GM12865 (cell line): ENCODE measurements around the gene NFIX.

Experiments used
- DNase-seq: peaks from one replicate; pipeline ENCODE4 v3.0.0; 2010; ENCODE audit warnings: low read depth
- H3K4me3 ChIP-seq: 2 replicates; pipeline ENCODE4 v1.5.1; 2011; ENCODE audit warnings: mild to moderate bottlenecking, low read depth, low read length, control low read depth
- CTCF ChIP-seq: IDR thresholded peaks from 2 replicates; pipeline ENCODE4 v1.5.1; 2011; ENCODE audit warnings: low read length, control low read depth, low read depth, inconsistent platforms; ENCODE audit not compliant: insufficient read depth; ENCODE audit errors: missing control alignments

NFIX gene

DNA sequence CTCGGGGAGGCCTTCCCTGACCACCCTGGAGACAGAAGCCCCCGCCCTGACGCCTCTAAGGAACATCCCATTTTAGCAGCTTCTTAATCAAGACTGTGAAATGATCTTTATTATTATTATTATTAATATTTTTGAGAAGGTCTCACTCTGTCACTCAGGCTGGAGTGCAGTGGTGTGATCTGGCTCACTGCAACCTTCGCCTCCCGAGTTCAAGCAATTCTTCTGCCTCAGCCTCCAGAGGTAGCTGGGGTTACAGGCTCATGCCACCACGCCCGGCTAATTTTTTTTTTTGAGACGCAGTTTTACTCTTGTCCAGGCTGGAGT lies 29.5 kb upstream of the NFIX start:
- no peak overlapping the region for H3K4me3 ChIP-seq
- TF ChIP-seq CTCF = no peak
- no peak for DNase-seq

GRCh38 chr19:12967907-12968306 lies 27.4 kb upstream of the NFIX start:
- no peak overlapping the region for H3K4me3 ChIP-seq
- no peak for TF ChIP-seq CTCF
- no peak for DNase-seq

DNA sequence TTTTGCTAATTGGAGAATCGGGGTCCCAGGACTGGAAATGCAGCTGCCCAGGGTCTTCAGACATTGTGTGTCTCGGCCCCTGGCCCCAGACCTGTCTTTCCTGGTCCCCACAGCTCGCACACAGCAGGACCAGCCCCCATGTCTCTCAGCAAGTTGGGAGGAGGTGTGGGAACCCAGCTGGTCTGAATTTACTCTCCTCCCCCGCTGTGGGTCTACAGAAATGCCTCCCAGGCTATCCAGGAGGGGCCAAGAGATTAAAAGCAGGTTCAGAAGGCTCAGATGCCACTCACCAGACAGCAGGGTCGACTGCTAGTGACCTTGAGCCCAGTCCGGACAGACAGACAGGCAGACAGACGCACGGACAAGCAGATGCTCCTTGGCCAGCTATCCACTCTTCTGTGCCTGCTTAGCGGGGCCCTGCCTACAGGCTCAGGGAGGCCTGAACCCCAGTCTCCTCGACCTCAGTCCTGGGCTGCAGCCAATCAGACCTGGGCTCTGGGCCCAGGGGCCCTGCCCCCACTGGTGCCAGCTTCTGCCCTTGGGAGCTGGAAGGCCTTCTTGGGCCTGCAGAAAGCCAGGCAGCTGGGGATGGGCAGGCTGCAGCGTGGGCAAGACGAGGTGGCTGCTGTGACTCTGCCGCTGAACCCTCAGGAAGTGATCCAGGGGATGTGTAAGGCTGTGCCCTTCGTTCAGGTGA lies 25.8 kb upstream of the NFIX start, which contains the start of gene DAND5:
Gene DAND5 (plus strand): TSS at position 285 of the 697 bp plus-strand sequence. CDS start 85 bp downstream, at position 370.
- no peak within 1 kb of the TSS for H3K4me3 ChIP-seq
- TF ChIP-seq CTCF = no peak
- DNase-seq = no peak

DNA sequence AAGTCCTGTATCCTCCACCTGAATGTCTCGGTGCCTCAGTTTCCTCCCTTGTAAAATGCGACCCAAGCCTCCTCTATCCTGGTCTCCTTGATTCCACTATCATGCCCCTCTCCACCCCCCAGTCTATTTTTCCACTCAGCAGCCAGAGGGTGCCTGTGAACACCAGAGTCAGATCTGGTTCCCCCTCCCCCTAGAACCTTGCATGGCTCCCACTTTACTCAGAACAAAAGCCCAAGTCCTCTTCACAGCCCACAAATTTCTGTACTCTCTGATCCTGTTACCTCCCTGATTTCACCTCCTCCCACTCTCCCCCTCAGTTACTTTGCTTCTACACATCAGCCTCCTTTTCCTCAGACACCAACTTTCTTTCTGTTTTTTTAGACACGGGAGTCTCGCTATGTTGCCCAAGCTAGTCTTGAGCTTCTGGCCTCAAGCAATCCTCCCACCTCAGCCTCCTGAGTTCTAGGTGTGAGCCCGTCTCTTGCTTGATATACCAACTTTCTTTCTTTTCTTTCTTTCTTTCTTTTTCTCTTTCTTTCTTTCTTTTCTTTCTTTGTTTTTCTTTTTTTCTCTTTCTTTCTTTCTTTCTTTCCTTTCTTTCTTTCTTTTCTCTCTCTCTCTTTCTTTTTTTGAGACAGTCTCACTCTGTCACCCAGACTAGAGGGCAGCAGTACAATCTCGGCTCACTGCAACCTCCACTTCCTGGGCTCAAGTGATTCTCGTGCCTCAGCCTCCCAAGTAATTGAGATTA lies 25.0 kb upstream of the NFIX start:
- TF ChIP-seq CTCF = no peak
- no peak for DNase-seq
- H3K4me3 ChIP-seq = no peak overlapping the region

GRCh38 chr19:12973236-12973635 lies 22.0 kb upstream of the NFIX start:
- DNase-seq = no peak
- TF ChIP-seq CTCF = no peak
- no peak overlapping the region for H3K4me3 ChIP-seq

DNA sequence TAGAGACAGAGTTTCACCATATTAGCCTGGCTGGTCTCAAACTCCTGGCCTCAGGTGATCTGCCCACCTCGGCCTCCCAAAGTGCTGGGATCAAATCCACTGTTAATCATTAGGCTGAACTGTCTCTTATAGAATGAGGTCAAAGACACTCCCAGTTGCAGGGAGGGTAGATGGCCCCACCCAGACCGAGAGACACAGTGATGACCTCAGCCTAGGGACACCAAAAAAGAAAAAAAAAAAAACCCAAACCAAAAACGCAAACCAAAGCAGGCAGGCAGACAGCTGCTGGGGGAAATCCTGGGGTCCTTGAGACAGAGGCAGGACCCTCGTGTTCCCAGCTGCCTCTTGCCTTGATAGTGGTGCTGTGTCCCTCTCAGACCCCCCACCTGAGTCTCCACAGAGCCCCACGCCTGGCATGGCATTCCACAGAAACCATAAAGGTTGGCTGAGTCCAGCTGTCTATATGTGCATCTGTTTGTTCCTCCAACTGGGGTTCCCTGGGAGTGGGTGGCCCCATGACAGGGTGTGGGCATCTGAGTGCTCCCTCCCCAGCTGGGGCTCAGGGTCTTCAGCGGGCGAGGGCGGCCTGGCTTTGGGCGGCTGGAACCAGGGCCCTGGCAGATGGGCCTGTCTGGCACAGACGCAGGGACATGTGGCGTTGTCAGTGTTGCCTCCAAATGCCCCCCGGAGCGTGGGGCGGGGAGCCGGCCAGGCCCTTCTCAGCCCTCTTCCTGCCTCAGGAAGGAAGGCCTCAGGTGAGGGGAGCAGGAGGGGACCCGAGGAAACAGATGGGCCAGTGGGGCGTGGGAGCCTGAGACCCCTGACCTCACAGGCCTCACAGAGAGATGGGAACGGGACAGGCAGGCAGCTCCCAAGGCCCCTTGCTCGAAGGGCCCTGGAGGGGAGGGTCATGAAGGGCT lies 20.7 kb upstream of the NFIX start:
- DNase-seq = no peak
- no peak for TF ChIP-seq CTCF
- no peak overlapping the region for H3K4me3 ChIP-seq
